HG02588 (cell line): ENCODE measurements around the gene MARCHF10.

Experiments
- ATAC-seq: cut with Tn5 transposase; IDR thresholded peaks from one replicate; pipeline ENCODE4 v1.9.1; 2021; ENCODE audit warnings: mild to moderate bottlenecking, moderate library complexity; ENCODE audit not compliant: unreplicated experiment

The MARCHF10 gene

DNA sequence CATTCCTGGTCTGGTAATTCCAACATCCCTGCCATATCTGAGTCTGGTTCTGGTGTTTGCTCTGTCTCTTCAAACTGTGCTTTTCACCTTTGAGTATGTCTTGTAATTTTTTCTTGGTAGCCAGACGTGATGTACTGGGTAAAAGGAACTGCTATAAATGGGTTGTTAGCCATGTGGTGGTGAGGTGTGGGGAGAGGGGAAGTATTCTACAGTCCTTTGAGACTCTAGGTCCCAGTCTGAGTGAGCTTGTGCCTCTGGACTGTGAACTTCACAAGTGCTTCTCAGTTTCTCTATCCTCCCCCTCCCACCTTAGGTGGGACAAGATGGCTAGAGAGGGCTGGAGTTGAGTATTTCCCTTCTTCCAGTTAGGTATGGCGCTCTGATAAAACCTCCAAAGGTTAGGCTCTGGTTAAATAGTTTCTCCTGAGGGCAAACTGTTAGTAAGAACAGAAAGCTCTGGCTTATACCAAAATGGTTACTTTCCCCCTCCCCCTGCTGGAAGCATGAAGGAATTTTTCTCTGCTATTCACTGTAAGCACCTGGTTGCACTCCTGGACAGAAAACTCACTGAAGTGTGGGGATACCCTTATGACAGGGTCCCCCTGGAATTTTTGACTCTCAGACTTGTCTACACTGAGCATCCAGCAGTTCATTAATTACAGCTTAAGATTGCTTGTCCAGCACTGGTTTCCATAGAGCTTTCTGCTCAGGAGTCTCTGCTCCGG is 87.8 kb downstream of the MARCHF10 start:
- no peak for ATAC-seq

DNA sequence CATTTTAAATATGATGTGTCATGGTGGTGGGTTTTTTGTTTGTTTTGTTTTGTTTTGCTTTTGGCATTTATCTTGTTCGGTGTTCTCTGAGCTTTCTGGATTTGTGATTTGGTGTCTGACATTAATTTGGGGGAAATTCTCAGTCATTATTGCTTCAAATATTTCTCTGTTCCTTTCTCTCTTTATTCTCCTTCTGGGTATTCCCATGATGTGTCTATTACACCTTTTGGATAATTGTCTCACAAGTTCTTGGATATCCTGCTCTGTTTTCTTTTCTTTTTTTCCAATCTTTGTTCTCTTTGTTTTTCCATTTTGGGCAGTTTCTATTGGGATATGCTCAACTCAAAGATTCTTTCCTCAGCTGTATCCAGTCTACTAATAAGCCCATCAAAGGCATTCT is 88.5 kb downstream of the MARCHF10 start:
- ATAC-seq, result no peak

DNA sequence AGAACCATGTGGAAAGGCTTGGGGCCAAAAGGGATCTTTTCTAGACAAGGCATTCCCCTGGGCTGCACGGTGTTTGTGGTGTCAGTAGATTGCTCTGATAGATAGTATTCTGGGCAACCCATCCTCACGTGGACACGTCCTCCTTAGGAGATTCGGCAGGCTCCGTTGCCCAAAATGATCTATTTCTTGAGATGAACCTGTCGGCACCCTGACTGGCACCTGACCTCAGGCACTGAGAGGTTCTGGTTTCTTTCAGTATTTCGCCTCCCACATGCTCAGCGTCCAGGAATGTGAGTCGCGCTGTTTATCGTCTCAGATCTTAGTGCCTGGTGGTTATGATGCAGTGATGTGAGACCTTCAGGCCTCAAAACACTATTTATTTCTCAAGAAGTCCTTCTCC is 89.7 kb downstream of the MARCHF10 start:
- no peak for ATAC-seq

DNA sequence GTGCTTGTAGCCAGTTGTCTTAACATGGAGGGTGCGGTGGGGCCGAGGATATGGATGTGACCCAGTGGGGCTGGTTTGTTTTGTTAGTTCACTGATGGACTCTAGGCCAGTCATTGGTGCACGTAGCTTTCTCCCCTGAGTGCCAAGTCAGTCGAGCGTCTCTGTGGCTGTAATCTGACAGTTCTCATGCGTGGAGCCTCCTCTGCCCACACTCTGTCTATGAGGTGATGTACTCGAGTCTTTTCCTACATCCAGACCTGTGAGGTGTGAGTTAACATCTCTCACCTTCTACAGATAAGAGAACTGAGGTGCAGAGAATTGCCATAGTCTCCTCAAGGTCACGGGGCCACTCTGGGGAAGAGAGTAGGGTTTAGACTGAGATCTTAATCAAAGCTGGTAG is 90.2 kb downstream of the MARCHF10 start:
- ATAC-seq, result no peak

DNA sequence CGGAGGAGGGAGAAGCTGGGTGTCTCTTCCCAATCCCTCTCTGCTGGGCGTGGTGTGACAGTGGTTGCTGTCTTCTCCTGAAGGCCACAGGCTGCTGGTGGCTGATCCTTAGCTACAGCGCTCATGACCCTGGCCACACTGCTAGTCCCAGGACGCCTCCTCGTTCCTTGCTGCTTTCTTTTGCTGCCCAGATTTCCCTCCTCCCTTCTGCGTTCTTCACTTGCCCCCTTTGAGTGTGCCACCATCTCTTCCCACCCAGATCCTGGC is 90.6 kb downstream of the MARCHF10 start:
- ATAC-seq, result no peak

DNA sequence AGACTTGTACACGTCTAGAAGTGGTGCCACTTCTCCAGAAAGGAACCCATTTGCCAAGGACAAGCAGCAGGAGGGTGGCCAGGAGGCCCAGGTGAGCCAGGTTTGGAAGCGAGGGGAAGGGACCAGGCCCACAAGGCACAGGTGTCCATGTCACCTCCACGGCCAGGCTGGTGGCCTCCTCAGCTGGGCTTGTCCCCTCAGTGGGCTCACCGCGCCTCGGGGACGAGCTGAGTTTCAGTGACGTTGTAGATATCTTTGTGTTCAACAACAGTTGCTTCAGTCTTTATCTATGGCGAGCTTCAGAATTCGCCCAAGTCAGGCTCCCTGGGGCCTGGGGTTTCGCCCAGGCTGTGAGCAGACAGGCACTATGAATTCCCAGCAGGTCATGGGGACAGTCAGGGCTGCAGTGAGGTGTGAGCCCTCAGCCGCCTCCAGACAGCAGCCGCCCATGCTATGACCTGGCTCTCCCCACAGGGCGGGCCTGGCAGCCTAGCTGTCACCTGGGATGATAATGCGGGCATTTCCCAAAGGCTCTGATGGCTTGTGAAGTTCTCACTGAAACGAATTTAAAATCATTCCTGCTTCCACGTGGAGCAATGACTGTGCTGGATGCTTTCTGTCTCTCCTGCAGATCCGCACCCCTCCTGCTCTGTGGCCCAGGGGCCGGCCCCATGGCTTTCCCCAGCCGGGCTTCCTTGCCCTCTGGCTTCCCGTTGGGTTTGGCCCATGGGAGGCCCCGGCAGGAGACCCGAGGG is 91.1 kb downstream of the MARCHF10 start:
- no peak for ATAC-seq

DNA sequence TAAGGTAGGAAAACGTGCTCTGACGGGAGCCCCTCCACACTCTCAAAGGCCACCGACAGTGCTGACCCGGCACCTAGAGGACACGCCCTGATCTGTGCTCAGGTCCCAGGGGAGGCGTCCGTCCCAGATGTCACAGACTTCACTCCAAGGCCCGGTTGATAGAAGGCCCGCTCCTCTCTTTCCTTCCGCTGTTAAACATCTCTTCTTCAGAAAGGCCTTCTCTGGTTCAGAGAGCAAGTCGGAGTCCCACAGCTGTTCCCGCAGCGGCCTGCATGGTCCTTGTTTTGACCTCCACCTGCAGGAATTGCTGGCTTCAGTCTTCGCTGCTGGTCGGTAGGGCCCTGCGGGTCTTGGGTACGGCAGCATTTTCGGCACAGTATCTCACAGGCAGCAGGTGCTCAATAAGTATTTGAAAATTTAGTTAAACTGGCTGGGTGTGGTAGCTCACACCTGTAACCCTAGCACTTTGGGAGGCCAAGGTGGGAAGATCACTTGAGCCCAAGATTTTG is 92.2 kb downstream of the MARCHF10 start:
- no peak for ATAC-seq

DNA sequence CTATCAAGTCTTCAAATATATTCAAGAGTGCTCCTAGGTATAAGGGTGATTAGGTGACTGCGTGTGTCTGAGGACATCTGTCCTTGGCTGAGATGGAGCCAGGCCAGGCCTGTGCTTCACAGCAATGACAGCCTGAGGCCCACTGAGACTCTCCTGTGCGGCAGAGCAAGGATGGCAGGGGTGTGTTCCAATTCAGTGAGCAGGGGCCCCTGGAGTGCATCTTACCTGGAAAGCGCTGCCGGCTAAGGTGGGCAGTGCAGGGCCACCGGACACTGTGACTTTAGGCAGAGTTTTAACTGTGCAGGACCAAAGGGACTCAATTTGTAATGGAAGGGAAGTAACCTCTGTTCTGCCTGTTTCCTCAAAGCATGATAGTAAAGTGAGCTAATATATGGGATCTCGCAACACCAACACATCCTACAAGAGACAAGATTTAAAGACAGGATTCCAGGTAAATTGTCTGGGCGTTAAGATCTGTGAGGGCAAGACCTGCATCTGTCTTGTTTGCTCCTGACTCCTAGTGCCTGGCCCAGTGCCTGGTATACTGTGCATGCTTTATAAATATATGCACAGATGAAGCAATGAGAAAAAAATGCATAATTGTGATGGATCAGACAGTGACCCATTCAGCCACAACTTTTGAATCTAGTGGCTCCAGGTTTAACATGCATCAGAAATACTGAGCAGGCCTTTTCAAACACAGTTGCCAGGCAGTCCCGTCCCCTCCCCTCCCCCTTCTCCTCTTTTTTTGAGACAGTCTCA is 93.9 kb downstream of the MARCHF10 start:
- ATAC-seq, result no peak

DNA sequence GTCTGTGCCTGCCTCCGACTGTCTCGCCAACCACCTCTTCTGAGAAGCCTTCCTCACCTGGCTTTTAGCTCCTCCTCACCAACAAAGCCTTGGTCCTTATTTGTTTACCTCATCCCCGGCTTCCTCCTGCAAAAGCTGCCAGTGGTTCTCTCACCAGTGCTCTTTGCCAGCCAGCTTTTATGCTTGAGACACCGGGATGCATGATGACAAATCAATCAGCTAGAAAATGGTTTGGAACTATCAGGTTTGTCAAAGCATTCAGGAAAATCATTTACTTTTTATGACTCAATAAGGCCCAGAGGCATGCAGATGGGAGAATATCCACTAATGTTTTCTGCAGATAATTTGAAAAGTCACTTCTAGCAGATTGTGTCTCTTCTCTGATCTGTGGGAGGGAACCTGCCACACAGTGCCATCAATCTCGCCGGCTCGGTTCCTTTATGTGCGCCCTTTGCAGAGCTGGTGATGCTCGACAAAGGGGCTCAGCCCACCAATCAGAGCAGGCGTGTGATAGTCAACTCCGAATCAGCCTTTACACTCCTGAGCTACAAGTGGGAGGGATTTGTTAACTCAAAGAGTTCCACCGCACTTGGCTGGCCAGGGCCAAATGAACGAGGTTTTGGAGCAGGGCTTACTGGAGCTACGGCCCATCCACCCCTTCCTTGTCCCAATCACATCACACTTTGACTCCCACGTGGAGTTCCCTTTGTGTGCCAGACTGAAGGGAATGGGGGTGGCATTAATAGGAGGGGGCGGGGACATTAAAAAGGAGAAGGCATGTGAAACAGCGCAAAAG is 94.8 kb downstream of the MARCHF10 start:
- ATAC-seq, result no peak

DNA sequence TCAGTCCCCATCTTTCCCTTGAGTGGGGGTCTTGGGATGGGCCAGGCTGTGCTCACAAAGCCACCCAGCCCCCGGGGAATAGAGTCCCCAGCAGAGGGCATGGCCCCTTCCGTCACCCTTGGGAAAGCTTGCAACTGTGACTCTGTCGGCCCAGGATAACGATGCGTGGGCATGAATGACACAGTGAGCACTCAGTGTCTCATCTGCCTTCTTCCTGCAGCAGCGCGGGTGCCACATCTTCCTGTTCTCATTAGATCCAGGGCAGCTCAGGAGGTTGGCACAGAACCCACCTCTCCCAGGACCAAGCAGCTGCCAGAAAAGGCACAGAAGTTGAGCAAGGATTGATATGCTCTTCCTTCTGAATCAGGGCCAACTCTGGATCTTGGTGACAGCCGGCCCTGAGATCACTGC is 95.9 kb downstream of the MARCHF10 start:
- ATAC-seq, result no peak

DNA sequence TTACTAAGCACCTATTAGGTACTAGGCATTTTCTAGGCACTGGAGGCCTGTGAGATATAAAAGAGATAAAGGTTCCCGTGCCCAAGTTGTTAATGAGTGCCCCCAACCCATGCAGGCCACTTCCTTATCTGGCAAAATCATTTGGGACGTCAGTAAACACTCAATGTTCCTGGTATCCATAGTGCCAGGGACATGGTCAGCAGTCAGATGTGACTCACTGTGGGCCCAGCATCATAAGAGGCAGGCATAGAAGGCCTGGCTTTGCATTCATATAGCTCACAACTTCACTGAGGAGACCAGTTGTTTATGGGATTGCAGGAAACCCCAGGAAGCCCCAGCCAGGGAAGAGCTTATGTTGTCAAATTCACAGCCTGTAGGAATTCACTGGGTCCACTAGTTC is 99.5 kb downstream of the MARCHF10 start:
- ATAC-seq, result no peak

DNA sequence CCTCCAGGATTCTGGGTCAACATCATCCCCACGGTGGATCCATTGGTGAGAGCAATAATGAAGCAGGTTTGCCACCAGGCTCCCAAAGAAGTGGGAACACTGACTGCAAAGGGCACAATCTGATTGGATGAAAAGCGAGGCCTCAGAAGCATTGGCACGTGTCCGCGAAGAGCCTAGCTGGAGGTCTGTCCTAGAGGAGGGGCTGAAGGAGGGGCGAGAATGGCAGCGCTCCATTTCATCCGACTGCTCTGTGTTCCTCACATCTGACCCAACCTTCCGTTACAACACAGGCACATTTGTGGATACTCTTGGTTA is 100.7 kb downstream of the MARCHF10 start:
- ATAC-seq, result no peak

DNA sequence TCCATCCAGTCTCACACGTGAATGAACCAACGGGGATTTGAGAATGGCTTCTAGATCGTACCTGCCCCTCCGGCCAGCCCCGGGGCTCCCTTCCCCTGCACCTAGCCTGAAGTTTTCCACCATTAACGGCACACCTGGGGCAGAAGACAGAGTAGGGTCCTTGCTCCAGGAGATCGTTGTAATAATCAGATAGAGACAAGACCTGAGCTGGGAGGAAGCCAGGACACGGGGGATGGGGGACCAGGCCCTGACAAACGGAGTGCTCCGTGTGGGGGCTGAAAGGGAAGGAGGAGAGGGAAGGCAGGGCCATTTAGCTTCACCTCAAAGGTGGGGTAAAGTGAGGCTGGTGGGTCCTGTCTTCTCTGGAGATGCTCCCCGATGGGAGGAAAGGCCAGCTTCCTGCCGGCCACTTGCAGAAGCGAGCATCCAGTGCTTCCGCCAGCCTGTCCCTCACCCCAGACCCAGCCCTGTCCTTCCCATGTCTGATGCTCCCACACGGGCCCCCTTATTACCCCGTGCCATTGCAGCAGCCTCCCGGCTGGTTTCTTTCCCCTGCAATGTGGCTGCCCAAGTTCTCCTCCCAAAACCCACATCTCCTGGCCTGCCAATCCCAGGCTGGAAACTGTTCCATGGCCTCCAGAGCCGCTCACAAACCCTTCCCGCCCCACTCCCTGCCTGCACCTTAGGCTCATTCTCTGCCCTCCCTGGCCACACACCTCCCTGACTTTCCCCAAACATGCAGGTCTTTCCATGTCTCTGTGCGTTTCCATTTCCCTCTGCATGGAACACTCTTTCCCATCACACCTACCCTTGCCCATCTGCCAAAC is 101.3 kb downstream of the MARCHF10 start:
- no peak for ATAC-seq

DNA sequence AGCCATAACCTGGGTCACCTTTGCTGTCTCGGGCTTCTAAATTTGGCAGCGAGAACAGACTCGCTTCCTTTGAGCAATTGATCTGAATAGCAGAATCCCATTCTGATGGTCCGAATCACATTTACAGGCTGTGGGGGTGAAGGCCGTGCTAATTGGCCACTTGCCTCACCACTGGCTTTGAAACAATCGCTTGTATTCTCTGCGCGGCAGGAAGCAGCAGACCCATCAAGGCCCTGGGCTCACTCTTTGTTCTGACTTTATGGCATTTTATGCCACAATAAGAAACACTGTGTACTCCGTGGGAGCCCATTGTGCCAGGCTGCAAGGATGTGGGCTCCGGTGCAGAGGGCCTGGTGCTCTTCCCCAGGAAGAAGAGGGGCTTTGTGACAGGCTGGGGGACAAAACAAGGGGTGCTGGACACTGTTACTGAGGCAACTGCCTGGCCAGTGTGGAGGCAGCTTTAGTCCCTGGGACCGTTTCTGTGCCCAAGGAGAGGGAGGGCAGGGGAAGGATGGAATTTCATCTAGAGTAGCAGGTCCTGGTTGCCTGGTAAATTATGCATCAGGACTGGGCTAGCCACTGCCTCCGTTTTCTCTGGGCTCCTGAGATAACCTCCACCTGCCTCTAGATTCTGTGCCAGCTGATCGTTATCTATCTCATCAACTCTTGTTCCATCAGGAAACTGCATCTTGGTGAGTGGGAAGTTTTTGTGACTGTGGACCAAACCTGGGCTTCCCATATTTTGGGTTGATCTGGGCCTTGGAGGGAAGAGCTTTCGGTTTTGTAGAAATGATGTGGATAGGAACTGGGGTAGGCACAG is 102.1 kb downstream of the MARCHF10 start:
- no peak for ATAC-seq

DNA sequence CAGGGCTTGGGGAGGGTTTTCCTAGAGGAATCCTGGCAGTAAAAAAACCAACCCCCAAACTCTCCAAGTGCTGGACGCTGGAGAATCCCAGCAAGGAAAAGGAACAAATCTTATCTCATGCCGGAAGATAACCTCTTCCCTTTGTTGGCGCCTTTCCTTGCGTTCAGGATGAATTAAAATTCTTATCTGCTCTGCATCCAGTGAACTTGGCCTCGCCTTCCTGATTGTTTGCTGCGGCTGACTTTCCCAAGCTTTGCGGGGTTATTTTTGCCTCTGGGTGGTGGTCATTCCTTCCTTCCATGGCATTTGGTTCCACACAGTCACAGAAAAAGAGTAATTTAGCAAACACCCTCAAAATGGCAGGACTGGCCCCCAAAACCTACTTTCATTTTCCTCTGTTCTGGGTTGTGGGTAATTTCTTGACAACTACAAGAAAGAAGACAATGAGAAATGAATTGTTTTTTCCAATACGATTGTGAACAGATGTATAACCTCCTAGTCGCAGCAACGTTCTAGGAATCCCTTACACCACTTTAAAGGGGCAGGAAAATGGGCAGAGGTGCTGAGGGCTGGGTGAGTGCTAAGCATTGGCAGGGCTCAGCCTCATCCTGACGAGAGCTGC is 102.8 kb downstream of the MARCHF10 start:
- no peak for ATAC-seq

DNA sequence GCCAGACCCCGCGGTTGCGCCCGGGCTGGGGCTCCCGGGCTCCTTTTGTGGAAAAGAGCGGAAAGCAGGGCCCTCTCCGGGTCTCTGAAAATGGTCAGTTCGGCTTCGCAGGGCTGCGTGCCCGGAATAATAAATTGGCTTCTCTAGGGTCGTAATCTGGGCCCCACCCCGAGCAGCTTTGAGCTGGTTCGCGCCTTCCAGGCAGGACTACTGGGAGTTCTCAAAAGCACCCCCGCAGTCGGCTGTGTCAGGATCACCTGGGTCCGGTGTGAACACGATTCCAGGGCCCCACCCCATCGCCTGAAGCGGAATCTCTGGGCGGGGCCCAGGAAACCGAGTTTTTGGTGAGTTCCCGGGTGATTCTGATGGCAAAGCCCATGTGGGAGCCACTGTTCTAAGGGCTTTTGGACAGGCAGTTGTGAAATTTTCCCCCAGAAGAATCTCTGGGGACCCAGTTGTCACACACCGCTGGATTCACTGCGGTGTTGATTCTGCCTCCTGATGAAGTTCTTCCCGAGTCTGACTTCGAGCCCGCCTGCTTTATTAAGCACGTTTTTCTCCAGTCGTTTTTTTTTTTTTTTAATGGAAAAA is 103.6 kb downstream of the MARCHF10 start:
- ATAC-seq, result no peak

DNA sequence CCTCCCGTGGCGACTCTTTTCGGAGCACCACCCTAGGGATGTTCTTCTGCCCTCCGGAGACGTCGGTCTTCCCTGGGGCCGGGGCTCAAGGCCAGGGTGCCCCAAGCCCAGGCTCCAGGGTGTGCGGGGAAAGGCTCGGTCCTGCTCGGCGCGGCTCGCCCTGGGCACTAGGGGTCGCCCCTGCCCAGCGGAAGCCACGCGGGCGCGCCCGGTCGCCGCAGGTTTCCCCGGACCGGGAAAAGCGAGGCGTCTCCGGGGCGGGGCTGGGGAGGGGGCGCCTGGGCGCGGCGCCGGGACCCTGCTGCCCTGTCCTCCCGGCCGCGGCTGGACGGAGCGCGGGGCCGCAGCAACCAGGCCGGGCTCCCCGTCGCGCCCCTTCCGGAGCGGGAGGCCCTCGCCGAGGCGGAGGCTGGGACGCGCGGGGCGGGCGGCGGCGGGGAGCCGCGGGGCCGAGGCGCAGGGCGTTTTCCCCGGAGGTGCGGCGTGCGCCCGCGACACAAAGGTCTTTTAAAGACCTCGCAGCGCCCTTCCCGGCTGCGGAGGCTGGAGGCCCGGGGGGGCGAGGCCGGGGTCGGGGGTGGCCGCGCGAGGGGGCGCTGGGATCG is 104.2 kb downstream of the MARCHF10 start:
- ATAC-seq, result peak; percentile 82

DNA sequence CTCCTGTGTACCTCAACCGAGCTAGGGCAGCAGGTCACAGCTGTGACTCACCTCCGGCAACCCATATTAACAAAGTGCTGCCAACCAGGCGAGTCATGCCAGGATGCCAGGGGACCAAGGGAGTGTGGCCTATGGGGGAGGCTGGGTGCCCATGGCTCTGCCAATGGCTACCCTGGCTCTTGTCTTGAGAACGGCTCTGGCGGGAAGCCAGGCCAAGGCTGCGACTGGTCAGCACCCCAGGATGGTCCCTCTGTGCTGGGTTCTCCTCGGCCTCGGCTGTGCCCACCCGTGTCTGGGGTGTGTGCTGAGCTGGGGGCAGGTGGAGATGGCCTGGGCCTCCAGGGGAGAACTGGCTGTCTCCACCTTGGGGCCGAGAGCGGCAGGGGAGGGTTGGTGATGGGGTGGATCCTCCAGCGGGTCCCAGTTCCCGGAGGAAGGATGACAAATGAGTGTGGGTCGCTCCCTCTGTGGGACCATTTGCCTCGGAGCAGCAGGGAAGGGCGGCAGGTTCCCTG is 104.8 kb downstream of the MARCHF10 start:
- no peak for ATAC-seq
